ENCODE data around the gene FBN1. TPM values are rescaled to one million over a fixed set of nuclear protein-coding genes. Genes with fewer than 3 reads are reported as not detected.

The FBN1 gene
- total RNA-seq, 4 donors from 2014 or later = 13.0 to 28.0 (median 20.9) TPM

DNA sequence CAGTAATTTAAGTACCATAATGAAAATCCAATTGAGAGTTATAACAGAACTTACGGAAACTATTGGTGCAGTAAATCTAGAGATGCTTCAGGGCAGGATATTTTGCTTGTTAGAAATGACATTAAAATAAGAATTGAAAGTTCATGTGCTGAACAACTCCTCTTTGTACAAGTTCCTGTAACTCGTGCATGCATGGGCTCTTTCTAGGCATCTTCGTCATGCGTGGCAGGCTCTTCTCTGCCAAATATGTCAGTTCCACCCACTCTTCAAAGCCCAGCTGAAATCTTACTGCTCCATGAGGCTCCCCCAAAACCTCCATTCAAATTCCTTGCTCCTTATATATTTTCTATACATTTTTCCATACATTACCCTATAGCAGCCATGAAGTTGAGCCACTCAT, 48.7 kb downstream of the FBN1 start:
- no peak overlapping the region for H3K27ac ChIP-seq
- intact Hi-C loops (cut with DNase I; ENCODE audit: low total_unique reads) = no loop called here
- in situ Hi-C loops (cut with MboI; ENCODE audit: low sequenced_read_pairs in 4 of 4) = no loop called here

GRCh38 chr15:48596415-48596814, 49.1 kb downstream of the FBN1 start:
- intact Hi-C loops (cut with DNase I; ENCODE audit: low total_unique reads) = no loop called here
- ATAC-seq (no peak), DNase-seq (no peak)
- H3K27me3 ChIP-seq = no peaks in the 10 kb centered on the region
- TF ChIP-seq CTCF (IDR thresholded peaks at IDR 0.05 in 4 of 5, conservative IDR thresholded peaks at IDR 0.05 in 1 of 5) (no peak), POLR2A (IDR thresholded peaks at IDR 0.05) (no peak)
- in situ Hi-C loops (cut with MboI; ENCODE audit: low sequenced_read_pairs in 4 of 4) = no loop called here
- H3K4me1 ChIP-seq = no peaks in the 10 kb centered on the region
- H3K4me3 ChIP-seq = no peak overlapping the region
- H3K27ac ChIP-seq = no peak overlapping the region
- no peaks in the 10 kb centered on the region for H3K36me3 ChIP-seq
- H3K9me3 ChIP-seq = no peaks in the 10 kb centered on the region

More for the DNA sequence above, 48.7 kb downstream of the FBN1 start:
- H3K4me3 ChIP-seq = no peak overlapping the region
- TF ChIP-seq POLR2A (IDR thresholded peaks at IDR 0.05) = no peak
- TF ChIP-seq CTCF (IDR thresholded peaks at IDR 0.05 in 4 of 5, conservative IDR thresholded peaks at IDR 0.05 in 1 of 5) = no peak
- H3K27me3 ChIP-seq = no peaks in the 10 kb centered on the region
- H3K36me3 ChIP-seq = no peaks in the 10 kb centered on the region
- ATAC-seq (no peak), DNase-seq (no peak)
- no peaks in the 10 kb centered on the region for H3K4me1 ChIP-seq
- no peaks in the 10 kb centered on the region for H3K9me3 ChIP-seq

GRCh38 chr15:48595981-48596380, 49.5 kb downstream of the FBN1 start:
- intact Hi-C loops (cut with DNase I; ENCODE audit: low total_unique reads) = no loop called here
- H3K36me3 ChIP-seq = no peaks in the 10 kb centered on the region

GRCh38 chr15:48592933-48593332, 52.6 kb downstream of the FBN1 start:
- H3K4me3 ChIP-seq = no peak overlapping the region
- H3K4me1 ChIP-seq = no peaks in the 10 kb centered on the region
- H3K36me3 ChIP-seq = no peaks in the 10 kb centered on the region
- no peak for DNase-seq
- TF ChIP-seq POLR2A (IDR thresholded peaks at IDR 0.05) (no peak), CTCF (IDR thresholded peaks at IDR 0.05 in 4 of 5, conservative IDR thresholded peaks at IDR 0.05 in 1 of 5) (no peak)
- no peaks in the 10 kb centered on the region for H3K27me3 ChIP-seq
- in situ Hi-C loops (cut with MboI; ENCODE audit: low sequenced_read_pairs in 4 of 4) (no loop called here), intact Hi-C loops (cut with DNase I; ENCODE audit: low total_unique reads) (no loop called here)
- no peaks in the 10 kb centered on the region for H3K9me3 ChIP-seq
- no peak for ATAC-seq
- no peak overlapping the region for H3K27ac ChIP-seq

More at GRCh38 chr15:48595981-48596380, 49.5 kb downstream of the FBN1 start:
- TF ChIP-seq CTCF (IDR thresholded peaks at IDR 0.05 in 4 of 5, conservative IDR thresholded peaks at IDR 0.05 in 1 of 5) = no peak
- TF ChIP-seq POLR2A (IDR thresholded peaks at IDR 0.05) = no peak
- Histone ChIP-seq H3K4me1 (no peaks in the 10 kb centered on the region), H3K4me3 (no peak overlapping the region), H3K27ac (no peak overlapping the region), H3K27me3 (no peaks in the 10 kb centered on the region), H3K9me3 (no peaks in the 10 kb centered on the region)
- no peak for DNase-seq
- in situ Hi-C loops (cut with MboI; ENCODE audit: low sequenced_read_pairs in 4 of 4) = no loop called here
- ATAC-seq = no peak

DNA sequence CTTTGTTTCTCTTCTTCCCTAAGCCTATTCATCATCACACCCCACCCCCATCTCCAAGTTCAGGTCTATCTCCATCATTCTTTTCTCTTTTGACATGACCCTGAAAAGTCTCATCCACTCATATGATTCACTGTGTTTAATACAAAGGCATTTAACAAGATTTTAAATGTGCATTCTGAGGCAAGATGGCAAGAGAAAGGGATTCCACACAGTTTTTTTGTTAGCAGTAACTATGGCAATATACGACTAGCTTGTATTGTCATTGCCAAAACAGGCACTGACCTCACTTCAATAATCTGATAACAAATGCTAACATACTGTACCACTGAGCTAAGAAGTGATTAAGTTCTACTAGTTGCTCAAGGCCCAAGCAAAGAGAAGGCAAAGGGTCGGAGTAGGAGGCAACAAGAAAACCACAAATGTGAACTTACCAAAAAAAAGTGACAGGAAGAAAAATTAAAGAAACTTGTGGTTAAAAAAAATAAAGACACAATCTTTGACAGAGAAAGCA, 53.2 kb downstream of the FBN1 start:
- intact Hi-C loops (cut with DNase I; ENCODE audit: low total_unique reads) = no loop called here
- no peak for DNase-seq
- Histone ChIP-seq H3K27me3 (no peaks in the 10 kb centered on the region), H3K4me3 (no peak overlapping the region), H3K27ac (no peak overlapping the region), H3K36me3 (no peaks in the 10 kb centered on the region), H3K4me1 (no peaks in the 10 kb centered on the region), H3K9me3 (no peaks in the 10 kb centered on the region)
- ATAC-seq = no peak
- in situ Hi-C loops (cut with MboI; ENCODE audit: low sequenced_read_pairs in 4 of 4) = no loop called here
- TF ChIP-seq POLR2A (IDR thresholded peaks at IDR 0.05) (no peak), CTCF (IDR thresholded peaks at IDR 0.05 in 4 of 5, conservative IDR thresholded peaks at IDR 0.05 in 1 of 5) (no peak)

Measured in gastrocnemius medialis (tissue), 4 donors.